GM21423 (cell line): ENCODE results near the gene KIAA1217.
A peak's percentile ranks its signal among the peaks of the same experiment; 100 is the strongest.

Experiments used
- ATAC-seq: cut with Tn5 transposase; IDR thresholded peaks from one replicate; pipeline ENCODE4 v1.9.1; 2021; ENCODE audit warnings: mild to moderate bottlenecking, moderate library complexity; ENCODE audit not compliant: unreplicated experiment

The KIAA1217 gene

GRCh38 chr10:24207341-24207740 is 1.6 kb upstream of the KIAA1217 start:
- ATAC-seq, result no peak

- ATAC-seq, result no peak
These were observed 942 bp upstream of the KIAA1217 start for GRCh38 chr10:24207781-24208611.

GRCh38 chr10:24209432-24209771 is 464 bp downstream of the KIAA1217 start:
- no peak for ATAC-seq

GRCh38 chr10:24209946-24210491 is 1.1 kb downstream of the KIAA1217 start:
- peak; percentile 61 for ATAC-seq

GRCh38 chr10:24210501-24210900 is 1.6 kb downstream of the KIAA1217 start:
- no peak for ATAC-seq

- no peak for ATAC-seq
These were observed 4.3 kb downstream of the KIAA1217 start for GRCh38 chr10:24213266-24213665.

GRCh38 chr10:24213881-24214280 is 4.9 kb downstream of the KIAA1217 start:
- no peak for ATAC-seq

GRCh38 chr10:24214762-24215161 is 5.8 kb downstream of the KIAA1217 start:
- no peak for ATAC-seq

- ATAC-seq, result no peak
These were observed 6.3 kb downstream of the KIAA1217 start for GRCh38 chr10:24215196-24215595.

GRCh38 chr10:24215603-24216002 is 6.7 kb downstream of the KIAA1217 start:
- no peak for ATAC-seq

GRCh38 chr10:24219963-24220362 is 11.0 kb downstream of the KIAA1217 start:
- ATAC-seq, result no peak

GRCh38 chr10:24223341-24223740 is 14.4 kb downstream of the KIAA1217 start:
- no peak for ATAC-seq

GRCh38 chr10:24223953-24224352 is 15.0 kb downstream of the KIAA1217 start:
- no peak for ATAC-seq

GRCh38 chr10:24228642-24229041 is 19.7 kb downstream of the KIAA1217 start:
- ATAC-seq, result no peak

- no peak for ATAC-seq
These were observed 21.0 kb downstream of the KIAA1217 start for GRCh38 chr10:24229909-24230308.

GRCh38 chr10:24231200-24231599 is 22.3 kb downstream of the KIAA1217 start:
- ATAC-seq, result no peak

GRCh38 chr10:24234784-24235183 is 25.8 kb downstream of the KIAA1217 start:
- no peak for ATAC-seq

GRCh38 chr10:24235471-24235870 is 26.5 kb downstream of the KIAA1217 start:
- no peak for ATAC-seq

GRCh38 chr10:24237801-24238395 is 29.0 kb downstream of the KIAA1217 start:
- no peak for ATAC-seq

- no peak for ATAC-seq
These were observed 29.7 kb downstream of the KIAA1217 start for GRCh38 chr10:24238519-24239247.

- no peak for ATAC-seq
These were observed 30.5 kb downstream of the KIAA1217 start for GRCh38 chr10:24239289-24240040.
